ENCODE results near the gene SLC13A3.

SLC13A3 gene

DNA sequence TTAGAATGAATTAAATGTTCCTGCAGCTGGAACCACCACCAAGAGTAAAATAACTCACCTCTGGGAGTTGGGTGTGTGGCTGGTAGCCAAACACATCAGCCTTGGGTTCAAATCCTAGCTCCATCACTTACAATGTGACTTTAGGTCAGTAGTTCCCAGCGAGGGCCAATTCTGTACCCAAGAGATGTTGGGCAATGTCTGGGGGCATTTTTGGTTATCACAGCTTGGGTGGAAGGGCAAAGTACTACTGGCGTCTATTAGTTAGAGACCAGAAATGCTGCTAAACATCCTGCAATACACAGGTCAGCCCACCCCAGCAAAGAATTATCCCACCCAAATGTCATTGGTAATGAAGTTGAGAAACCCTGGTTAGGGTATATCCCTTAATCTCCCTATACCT lies 48.8 kb downstream of the SLC13A3 start:
- no peak for DNase-seq

GRCh38 chr20:46601603-46602122 lies 49.6 kb downstream of the SLC13A3 start:
- no peak for DNase-seq

DNA sequence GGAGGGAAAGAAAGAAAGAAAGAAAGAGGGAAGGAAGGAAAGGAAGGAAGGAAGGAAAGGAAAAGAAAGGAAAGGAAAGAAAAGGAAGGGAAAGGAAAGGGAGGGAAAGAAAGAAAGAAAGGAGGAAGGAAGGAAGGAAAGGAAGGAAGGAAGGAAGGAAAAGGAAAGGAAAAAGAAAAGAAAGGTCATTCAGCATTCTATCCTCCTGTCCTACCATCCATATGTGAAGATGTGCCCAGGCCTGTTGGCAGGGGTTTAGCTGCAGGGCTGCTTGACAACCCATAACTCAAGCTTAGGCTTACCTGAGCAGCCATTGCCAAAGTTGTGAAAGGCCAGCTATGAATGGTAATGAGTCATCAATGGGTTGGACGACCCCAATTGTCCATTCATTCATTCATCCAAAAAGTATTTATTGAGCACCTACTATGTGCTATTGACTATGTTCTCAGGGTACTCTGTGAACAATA lies 50.9 kb downstream of the SLC13A3 start:
- DNase-seq = no peak

GRCh38 chr20:46599227-46599987 lies 51.9 kb downstream of the SLC13A3 start:
- DNase-seq = no peak

GRCh38 chr20:46595933-46596332 lies 55.3 kb downstream of the SLC13A3 start:
- no peak for DNase-seq

GRCh38 chr20:46594725-46595124 lies 56.5 kb downstream of the SLC13A3 start:
- DNase-seq = no peak

DNA sequence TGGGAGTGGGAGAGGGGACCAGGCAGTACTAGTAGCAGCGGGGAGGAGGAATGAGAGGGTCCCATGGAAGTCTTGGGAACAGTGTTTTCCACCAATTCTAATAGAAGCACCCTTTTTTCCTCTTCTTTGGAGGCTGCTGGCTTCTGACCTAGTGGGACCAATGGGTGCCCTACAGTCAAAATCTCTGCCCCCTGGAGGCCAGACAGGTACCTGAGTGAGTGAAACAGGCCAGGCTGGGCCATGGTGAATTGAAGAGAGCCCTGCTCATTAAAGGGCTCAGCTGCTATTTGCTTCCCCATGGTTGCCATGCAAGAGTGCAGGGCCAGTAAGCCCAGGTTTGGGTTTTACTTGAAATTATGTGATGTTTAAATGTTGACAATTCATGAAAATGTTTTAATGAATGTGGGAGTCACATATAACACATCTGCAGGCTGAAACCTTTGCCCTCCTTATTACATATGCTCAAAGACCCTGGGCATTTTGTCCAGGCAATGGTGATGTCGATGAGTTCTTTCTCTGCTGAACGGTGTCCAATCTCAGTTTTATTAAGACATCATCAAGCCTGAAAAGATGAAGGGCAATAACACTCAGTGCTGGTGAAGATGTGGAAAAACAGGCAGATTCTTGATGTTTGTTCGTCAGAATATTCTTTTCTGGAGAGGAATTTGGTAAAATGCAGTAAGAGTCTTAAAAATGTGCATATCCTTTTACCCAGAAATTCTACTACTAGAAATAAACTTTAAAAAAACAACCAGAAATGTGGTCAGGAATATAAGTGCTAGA lies 58.5 kb downstream of the SLC13A3 start:
- no peak for DNase-seq

- no peak for DNase-seq
These were observed 60.8 kb downstream of the SLC13A3 start for GRCh38 chr20:46590443-46590842.

DNA sequence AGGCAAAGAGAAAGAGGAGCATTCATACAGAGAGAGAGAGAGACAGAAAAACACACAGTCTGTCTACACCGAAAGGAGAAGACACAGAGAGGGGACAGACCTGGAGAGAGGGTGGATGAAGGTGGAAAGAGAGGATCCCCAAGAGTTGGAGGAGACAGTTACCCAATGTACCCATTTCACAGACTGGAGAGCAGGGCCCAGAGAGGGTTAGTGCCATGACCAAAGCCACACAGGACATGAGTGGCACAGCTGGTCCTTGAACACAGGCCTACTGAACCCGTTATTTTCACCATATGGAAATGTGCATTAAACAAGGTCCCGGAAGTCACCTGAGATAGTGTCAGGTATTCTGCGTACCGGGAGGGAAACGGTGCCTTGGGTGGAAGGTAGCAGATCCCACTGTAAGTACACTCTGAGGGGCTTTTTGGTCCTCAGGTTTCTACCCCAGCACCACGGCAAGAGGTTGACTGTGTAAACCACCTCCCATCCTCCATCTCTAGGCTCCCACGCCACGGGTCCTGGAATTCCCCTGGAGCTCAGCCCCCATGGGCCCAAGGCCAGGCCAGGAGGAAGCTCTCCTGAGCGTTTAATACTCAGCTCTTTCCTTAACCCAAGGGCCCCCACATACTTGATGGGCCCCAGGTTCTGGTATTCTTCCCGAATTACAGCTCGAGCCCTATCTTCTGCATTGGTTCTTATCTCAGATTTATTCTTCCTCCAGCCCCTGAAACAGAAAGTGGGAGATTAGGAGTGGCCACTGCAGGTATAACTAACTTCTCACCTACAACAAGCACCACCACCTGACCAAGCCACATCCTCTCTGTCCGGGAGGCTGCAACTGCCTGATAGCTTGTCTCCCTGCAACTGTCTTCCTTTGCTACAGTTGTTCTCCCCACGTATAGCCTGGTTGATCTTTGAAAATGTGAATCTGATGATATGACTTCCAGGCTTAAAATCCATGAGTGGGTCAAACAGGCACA lies 62.4 kb downstream of the SLC13A3 start:
- no peak for DNase-seq

- no peak for DNase-seq
These were observed 63.3 kb downstream of the SLC13A3 start for GRCh38 chr20:46587986-46588385.

DNA sequence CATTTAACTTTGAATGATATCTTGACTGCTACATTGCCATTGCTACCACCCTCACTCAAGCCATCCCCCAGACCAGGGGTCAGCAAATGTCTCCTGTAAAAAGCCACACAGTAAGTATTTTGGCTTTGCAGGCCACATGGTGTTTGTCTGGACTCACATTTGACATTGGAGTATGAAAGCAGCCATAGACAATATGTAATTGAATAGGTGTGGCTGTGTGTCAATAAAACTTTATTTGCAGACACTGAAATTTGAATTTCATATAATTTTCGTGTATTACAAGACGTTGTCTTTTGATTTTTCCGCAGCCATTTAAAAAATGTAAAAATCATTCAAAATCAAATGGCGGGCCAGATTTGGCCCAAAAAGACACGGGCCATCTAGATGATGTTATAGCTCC lies 64.5 kb downstream of the SLC13A3 start:
- DNase-seq = no peak

DNA sequence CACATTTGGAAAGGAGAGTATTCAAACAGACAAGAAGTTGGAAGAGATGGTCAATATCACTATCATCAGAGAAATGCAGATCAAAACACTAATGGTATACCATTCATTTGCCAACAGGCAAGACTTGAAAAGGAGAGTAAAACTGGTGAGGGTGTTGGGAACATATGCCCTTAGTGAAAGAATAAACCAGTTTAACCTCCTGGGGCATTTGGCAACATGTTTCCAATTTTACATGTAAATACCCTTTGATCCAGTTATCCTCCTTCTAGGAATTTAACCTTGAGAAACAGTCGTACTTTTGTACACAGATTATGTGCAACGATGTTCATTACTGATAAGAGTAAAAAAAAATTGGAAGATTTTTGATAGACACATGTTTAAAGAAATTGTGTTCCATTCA lies 66.8 kb downstream of the SLC13A3 start:
- DNase-seq = no peak

- no peak for DNase-seq
These were observed 67.6 kb downstream of the SLC13A3 start for GRCh38 chr20:46583411-46584214.

- DNase-seq = no peak
These were observed 68.6 kb downstream of the SLC13A3 start for GRCh38 chr20:46582648-46583047.

- no peak for DNase-seq
These were observed 69.9 kb downstream of the SLC13A3 start for GRCh38 chr20:46581391-46581790.

GRCh38 chr20:46580613-46581205 lies 70.5 kb downstream of the SLC13A3 start:
- no peak for DNase-seq

DNA sequence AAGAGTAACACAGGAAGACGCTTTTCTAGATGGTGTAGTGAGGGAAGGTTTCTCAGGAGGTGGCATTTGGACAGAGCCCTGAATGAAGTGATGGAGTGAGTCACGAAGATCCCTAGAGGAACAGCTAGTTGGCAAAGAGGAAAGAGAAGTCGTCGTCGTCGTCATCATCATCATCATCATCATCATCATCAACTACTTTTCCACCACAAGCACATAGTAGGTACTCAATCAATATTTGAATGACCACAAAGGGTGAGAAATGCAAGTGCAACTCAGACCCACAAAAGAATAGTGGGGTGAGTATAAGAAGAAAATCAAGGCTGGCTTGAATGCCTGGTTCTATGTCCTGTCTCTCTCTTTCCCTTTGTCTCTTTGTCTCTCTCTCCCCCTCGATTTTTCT lies 72.5 kb downstream of the SLC13A3 start:
- no peak for DNase-seq

DNA sequence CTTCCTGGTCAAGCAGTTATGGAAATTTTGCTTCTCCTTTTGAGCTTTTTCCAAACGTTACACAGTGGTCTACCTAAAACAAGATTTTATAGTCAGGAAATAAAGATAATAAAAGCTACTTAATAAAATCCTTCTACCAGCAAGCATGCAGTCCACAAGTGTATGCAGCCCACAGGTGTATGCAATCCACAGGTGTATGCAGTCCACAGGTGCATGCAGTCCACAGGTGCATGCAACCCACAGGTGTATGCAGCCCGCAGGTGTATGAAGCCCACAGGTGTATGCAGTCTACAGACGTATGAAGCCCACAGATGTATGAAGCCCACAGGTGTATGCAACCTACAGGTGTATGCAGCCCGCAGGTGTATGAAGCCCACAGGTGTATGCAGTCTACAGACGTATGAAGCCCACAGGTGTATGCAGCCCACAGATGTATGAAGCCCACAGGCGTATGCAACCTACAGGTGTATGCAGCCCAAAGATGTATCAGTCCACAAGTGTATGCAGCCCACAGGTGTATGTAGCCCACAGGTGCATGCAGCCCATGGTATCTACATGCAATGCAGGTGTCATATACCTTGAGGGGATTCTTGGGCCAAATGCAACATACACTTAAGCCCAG lies 74.4 kb downstream of the SLC13A3 start:
- DNase-seq = no peak

- DNase-seq = no peak
These were observed 75.3 kb downstream of the SLC13A3 start for GRCh38 chr20:46575937-46576461.

DNA sequence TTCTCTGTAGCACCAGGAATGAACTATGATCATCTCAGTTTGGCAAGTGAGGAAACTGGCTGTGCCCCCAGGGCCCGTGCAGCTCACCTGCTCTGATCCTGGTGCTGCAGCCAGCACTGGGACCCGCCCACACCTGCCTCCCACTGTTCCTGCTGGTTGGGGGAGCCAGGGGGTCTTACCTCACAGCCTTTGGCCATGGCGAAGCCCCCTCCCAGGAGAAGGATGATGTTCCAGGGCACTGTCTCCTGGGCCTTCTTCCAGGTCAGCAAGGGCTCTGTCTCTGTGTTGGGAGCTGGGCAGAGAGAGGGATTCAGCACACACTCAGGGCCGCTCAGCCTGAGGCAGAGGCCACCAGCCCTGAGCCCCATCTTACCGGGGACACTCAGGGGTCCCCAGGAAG lies 75.9 kb downstream of the SLC13A3 start:
- DNase-seq = no peak
